Subcutaneous adipose tissue (tissue), 4 donors: Measurements from ENCODE around the gene PHF23. TPM values are rescaled to one million over a fixed set of nuclear protein-coding genes. Genes with fewer than 3 reads are reported as not detected.

Experiments used
- CTCF ChIP-seq: fragments of 450-650 bp; IDR thresholded peaks from one replicate; pipeline ENCODE4 v1.5.1; 2016; ENCODE audit warnings: low read depth, mild to moderate bottlenecking, control low read depth, antibody characterized with exemption, moderate library complexity
- total RNA-seq, 4 donors: library from RNA; depleted of rRNA; stranded (reverse); fragments of >200 nt; gene quantifications; one replicate each; pipeline ENCODE4 v1.1.0, GENCODE V29; 2016

Gene PHF23
- total RNA-seq, 4 donors from 2014 or later = 14.5 to 27.6 (median 19.3) TPM

- no peak for TF ChIP-seq CTCF
These were observed 3.3 kb downstream of the PHF23 start for GRCh38 chr17:7235693-7236665.

DNA sequence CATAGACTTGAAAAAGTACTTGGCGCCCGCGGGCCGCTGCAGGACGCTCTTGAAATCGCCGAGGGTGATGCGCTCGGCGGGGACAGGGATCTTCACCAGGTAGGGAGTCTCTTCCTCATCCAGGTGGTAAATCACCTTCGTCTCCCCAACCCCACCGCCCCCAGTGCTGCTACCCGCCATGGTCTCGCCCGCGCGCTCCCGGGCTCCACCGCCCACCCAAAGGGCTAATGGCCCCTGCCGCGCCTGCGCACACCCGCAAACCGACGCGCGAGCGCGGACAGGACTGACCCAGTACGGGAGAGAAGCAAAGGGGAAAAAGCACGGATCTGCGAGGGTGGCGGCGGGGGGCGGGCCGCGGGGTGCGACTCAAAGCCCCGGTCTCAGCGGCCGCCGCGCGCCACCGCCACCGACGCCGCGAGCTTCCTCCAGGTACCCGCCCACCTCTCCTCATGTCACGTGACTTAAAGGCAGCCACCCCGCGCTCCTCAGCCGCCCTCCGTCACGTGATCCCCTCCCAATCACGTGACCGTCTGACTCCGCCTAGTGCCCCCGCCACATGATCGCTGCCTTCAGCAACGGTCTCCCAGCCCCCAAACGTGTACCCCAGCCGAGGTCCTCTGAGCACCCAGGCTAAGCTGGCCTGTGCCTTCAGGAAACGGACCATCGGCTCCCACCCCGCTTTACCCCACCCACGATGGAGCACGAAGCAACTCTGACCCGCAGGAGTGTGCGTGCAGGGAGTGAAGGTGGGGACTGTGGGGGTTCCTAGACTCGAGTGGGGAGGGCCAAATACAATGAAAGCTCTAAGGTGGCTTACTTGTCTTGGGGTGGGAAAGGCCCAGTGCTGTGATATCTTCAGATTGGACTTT is 4.9 kb downstream of the PHF23 start, which contains the start of gene DVL2:
Gene DVL2, minus strand, starts transcription at position 435 of the 869 bp plus-strand sequence. Its CDS starts 255 bp downstream, at position 180.
- no peak for TF ChIP-seq CTCF

- TF ChIP-seq CTCF = no peak
These were observed 5.6 kb downstream of the PHF23 start for GRCh38 chr17:7233701-7234082.

- TF ChIP-seq CTCF = no peak
These were observed 7.1 kb downstream of the PHF23 start for GRCh38 chr17:7232114-7232513.

GRCh38 chr17:7229504-7229903 is 9.8 kb downstream of the PHF23 start:
- TF ChIP-seq CTCF = no peak

DNA sequence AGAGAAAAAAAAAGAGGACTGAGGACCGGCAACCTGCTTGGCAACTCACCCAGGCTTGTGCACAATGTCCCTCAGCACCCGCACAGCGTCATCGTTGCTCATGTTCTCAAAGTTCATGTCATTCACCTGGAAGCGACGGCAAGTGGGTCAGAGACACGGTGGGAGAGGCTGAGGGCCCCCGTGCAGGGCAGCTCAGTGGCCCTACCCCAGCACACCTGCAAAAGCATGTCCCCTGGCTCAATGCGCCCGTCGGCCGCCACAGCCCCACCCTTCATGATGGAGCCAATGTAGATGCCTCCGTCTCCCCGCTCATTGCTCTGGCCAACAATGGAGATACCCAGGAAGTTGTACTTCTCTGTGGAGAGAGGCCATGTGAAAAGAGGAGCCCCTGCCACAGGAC is 10.3 kb downstream of the PHF23 start:
- no peak for TF ChIP-seq CTCF
